8988T (cell line): ENCODE measurements around the gene DOCK11.

ENCODE experiments used
- DNase-seq: peaks from one replicate; pipeline ENCODE4 v3.0.0; 2011

The DOCK11 gene

GRCh38 chrX:118502161-118502789 lies 6.7 kb downstream of the DOCK11 start:
- DNase-seq: no peak

- no peak for DNase-seq
These were observed 7.8 kb downstream of the DOCK11 start for GRCh38 chrX:118503260-118504041.

- DNase-seq: no peak
These were observed 9.0 kb downstream of the DOCK11 start for GRCh38 chrX:118504581-118504980.

- no peak for DNase-seq
These were observed 11.3 kb downstream of the DOCK11 start for GRCh38 chrX:118506805-118507480.

GRCh38 chrX:118507766-118508165 lies 12.2 kb downstream of the DOCK11 start:
- no peak for DNase-seq

- no peak for DNase-seq
These were observed 12.6 kb downstream of the DOCK11 start for GRCh38 chrX:118508221-118508620.

- DNase-seq: no peak
These were observed 13.0 kb downstream of the DOCK11 start for GRCh38 chrX:118508635-118509034.

- DNase-seq: no peak
These were observed 14.5 kb downstream of the DOCK11 start for GRCh38 chrX:118510111-118510510.

- no peak for DNase-seq
These were observed 17.7 kb downstream of the DOCK11 start for GRCh38 chrX:118513120-118513898.

GRCh38 chrX:118519411-118520215 lies 24.0 kb downstream of the DOCK11 start:
- DNase-seq: no peak

- no peak for DNase-seq
These were observed 24.9 kb downstream of the DOCK11 start for GRCh38 chrX:118520216-118521206.

- no peak for DNase-seq
These were observed 25.8 kb downstream of the DOCK11 start for GRCh38 chrX:118521435-118521834.

GRCh38 chrX:118522230-118522926 lies 26.8 kb downstream of the DOCK11 start:
- DNase-seq: no peak

- no peak for DNase-seq
These were observed 28.3 kb downstream of the DOCK11 start for GRCh38 chrX:118523920-118524319.

- DNase-seq: no peak
These were observed 28.7 kb downstream of the DOCK11 start for GRCh38 chrX:118524344-118524743.

- no peak for DNase-seq
These were observed 29.6 kb downstream of the DOCK11 start for GRCh38 chrX:118525174-118525730.

- no peak for DNase-seq
These were observed 30.5 kb downstream of the DOCK11 start for GRCh38 chrX:118526149-118526548.

GRCh38 chrX:118528071-118528737 lies 32.6 kb downstream of the DOCK11 start:
- no peak for DNase-seq

- DNase-seq: no peak
These were observed 34.8 kb downstream of the DOCK11 start for GRCh38 chrX:118530219-118530911.
